GM23248 (cell line): ENCODE results near the gene CADM4.

Experiments
- EZH2 ChIP-seq: fragments of 200-600 bp; sonication (generic); IDR thresholded peaks from 2 replicates; pipeline ENCODE4 v1.6.1; 2018; ENCODE audit warnings: antibody characterized with exemption, mild to moderate bottlenecking; ENCODE audit not compliant: insufficient read depth, poor library complexity, severe bottlenecking
- EZH2phosphoT487 ChIP-seq: fragments of 200-600 bp; sonication (generic); IDR thresholded peaks from 2 replicates; pipeline ENCODE4 v1.6.1; 2018; ENCODE audit warnings: antibody characterized with exemption, moderate library complexity, mild to moderate bottlenecking, low read depth; ENCODE audit not compliant: insufficient read depth

DNA sequence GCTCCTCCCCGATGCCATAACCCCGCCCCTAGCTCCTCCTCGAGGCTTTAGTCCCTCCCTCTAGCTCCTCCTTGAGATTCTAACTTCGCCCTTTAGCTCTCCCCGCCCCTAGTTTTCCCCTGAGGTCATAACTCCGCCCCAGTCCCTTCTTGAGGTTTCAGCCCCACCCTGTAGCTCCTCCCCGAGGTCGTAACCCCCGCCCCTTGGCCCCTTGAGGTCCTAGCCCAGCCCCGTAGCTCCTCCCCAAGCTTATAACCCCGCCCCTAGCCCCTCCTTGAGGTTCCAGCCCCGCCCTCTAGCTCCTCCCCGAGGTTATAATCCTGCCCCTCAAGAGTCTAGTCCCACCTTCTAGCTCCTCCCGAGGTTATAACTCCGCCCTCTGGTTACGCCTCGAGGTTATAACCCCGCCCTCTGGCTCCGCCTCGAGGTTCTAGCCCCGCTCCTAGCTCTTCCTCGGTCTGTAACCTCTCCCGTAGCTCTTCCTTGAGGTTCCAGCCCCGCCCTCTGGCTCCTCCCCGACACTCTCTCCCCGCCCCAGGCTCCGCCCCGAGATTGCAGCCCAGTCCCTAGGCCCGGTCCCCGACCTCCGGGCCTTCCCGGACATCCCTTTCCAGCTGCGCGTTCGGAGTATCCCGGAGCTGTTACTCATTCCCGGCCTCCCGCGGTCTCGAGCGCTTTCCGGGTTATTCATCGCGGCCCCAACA is 28.9 kb upstream of the CADM4 start:
- TF ChIP-seq EZH2phosphoT487 (no peak), EZH2 (no peak)
